DMS53 treated with DMSO at 0.1 percent for 48 hours (cell line): ENCODE data around the gene GPC1.
"Not testable (repeated sequence)": the region's sequence is repeated elsewhere in the genome, so short reads cannot be mapped to it uniquely, and the experiment has no call there.

Experiments
- DNase-seq: peaks from one replicate; lab custom pipeline; 2025; ENCODE audit not compliant: unreplicated experiment; lab: John Stamatoyannopoulos, UW

Gene GPC1

DNA sequence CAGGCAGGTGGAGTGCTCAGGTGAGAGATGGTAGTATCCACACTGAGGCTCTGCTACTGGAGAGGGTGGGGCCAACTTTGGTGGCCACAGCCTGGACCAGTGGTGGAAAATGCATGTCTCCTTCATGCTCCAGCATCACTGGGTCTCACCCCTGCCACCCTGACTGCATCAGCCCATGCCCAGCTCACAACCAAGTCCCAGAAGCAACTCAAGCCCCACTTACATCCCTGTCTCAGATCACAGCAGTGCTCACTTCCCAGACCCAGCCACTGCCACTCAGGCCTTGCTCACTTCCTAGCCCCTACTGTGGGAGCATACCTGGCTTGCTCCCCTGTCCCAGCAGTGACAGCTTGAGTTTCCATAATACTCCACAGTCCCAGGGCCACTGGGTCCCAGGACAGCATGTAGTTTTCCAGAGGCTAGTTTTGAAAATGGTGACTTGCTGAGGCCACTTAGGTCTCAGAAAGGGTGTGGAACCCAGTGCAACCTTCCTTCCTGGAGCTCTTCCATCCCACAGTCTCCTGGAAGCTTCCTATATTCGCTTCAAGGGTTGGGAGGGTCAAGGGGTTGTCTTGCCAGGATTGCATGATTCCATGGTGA lies 58.8 kb downstream of the GPC1 start:
- DNase-seq = no peak

DNA sequence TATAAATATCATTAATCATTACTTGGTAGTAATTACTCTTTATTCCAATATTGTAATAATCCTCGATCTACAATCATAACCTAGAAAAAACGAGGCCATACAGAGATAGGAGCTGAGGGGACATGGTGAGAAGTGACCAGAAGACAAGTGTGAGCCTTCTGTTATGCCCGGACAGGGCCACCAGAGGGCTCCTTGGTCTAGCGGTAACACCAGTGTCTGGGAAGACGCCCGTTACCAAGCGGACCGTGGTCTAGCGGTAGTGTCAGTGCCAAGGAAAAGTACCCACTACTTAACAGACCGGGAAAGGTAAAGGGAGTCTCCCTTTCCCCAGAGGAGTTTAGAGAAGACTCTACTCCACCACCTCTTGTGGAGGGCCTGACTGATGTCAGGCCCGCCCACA lies 59.5 kb downstream of the GPC1 start:
- not testable (repeated sequence) for DNase-seq

DNA sequence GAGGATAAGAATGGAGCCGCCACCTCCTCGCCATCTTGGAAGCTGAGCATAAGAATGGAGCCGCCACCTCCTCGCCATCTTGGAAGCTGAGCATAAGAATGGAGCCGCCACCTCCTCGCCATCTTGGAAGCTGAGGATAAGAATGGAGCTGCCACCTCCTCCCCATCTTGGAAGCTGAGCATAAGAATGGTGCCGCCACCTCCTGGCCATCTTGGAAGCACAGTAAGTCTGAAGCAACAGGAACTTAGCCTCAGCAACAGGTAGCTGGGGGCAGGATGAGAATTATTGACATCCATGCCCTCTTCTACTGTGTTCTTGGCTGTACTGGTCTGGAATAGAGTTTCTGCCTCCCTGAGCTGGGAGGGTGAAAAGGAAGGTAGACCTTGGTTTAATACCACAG lies 61.6 kb downstream of the GPC1 start:
- not testable (repeated sequence) for DNase-seq

DNA sequence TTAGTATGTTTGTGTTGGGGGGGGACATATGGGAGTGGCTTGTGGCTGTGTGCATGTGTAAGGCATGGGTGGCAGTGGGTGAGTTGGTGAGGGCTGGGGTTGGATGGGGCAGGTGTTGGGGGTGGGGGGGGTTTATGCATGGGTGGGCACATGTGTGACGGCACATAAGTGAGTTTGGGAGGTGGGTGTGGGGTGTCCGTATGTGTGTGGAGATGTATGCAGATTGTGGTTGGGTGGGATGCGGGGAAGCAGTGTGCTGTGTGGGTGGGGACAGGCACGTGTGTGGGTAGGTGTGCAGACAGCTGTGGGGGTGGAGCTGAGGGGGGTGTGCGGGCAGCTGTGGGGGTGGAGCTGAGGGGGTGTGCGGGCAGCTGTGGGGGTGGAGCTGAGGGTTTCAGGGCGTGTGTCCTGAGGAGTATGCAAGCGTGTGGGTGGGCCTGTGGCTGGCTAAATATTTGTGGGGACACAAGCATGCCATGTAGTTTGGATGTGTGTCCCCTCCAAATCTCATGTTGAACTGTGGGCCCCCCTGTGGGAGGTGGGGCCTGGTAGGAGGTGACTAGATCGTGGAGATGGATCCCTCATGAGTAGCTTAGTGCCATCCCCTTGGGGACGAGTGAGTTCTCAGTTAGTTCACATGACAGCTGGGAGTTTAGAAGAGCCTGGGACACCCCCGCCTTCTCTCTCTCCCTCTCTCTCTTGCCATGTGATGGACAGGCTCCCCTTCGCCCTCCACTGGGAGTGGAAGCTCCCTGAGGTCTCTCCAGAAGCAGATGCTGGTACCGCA lies 62.9 kb downstream of the GPC1 start:
- no peak for DNase-seq

DNA sequence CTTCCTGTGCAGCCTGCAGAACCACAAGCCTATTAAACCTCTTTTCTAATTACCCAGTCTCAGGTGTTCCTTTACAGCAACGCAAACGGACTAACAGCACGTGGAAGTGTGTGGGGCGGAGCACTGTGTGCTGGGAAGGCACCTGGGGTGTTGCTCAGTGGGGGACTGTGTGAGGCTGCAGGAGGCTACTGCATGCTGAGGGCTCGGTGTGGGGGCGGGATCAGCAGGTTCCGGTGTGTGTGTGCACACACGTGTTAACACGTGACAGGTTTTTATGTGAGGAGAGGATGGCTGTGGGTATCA lies 63.4 kb downstream of the GPC1 start:
- DNase-seq = no peak

DNA sequence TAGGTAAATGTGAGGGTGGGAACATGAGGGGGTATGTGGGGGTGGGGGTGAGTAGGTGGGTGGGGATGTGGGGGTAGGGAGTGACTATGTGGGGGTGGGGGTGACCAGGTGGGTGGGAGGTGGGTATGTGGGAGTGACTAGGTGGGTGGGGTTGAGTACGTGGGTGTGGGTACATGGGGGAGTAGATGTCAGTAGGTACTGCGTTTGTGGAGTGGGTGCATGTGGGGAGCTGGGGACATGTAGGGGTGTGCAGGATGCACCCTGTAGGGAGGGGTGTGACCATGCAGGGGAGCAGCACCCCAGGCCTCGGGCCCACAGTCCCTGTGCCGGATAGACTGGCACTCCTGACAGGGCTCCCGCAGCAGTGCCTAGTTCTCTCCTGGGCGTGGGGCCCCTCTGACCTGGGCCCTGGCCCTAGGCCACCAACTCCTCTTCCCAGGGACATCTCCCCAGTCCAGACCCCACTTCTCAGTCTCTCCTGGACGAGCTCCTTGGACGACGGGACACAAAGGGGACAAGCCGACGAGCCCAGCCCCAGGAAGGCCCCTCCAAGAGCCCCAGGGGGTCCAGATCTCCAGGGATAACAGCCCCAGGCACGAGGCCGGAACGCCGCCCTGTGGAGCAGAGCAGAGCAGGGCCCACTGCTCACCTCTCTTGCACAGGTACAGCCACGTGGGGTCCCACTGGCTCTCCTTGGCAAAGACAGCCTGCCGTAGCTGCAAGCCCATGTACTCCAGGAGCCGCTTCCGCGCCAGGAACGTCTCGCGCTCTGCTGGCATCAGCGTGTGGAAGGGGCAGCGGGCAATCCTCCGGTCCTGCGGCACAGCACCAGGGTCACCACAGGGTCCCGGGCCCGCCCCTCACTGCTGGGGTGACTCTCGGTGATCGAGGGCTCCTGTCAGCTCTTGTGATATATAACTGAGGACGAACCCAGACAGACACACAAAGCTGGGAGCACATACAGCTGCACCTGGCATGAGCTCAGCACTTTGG lies 64.1 kb downstream of the GPC1 start:
- no peak for DNase-seq

DNA sequence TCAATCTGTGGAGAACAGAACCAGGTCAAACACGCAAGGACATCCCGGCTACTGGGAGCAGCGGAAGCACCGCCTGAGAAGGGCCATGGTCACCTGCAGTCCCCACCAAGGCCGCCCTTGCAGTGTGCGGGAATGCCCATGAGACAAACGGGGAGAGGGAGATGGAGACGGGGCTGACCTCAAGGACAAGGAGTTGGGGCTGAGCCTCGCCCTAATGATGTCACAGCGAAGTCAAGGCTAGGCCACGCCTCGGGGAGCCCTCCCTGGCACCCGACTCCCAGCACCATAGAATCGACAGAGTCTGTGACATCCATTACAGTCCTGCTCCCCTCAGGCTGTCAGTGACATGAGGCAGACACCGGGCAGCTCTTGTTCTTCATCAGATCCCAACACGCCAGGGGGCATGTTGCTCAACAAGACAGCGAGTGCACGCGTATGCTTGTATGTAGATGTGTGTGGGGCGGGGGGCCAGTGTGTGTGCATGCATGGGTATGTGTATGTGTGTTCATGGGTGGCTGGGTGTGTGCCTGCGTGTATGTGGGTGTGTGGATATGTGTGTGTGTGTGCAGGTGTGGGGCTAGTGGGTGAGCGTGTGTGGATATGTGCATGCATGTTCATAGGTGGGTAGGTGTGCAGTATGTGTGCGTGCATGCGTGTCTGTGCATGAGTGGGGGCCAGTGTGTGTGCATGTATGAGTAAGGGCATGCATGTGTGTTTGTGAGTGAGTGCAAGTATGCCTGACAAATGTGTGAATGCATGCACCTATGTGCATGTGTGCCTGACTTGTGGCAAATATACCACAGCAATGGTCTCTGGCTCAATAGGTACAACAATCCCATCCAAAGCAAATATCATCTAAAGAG lies 65.3 kb downstream of the GPC1 start:
- no peak for DNase-seq

DNA sequence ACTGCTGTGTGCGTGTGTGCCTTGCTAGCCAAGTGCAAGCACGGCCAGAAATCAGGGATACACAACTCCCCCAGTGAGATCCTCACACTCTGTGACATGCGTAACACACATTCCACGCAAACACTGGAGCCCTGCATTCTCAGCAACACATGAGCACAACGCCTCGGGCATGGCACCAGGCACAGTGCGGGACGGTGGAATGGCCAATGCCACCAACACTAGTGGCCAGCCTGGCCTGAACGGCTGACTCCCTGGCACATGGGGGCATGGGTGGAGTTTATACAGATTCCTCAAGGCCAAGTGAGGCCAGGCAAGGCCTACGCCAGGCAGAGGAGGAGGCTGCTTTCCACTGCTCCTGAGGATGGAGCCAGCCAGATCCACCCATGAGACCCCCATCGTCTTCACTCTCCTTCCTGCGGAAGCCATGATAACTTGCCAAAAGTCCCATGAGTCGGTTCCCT lies 66.1 kb downstream of the GPC1 start:
- no peak for DNase-seq

DNA sequence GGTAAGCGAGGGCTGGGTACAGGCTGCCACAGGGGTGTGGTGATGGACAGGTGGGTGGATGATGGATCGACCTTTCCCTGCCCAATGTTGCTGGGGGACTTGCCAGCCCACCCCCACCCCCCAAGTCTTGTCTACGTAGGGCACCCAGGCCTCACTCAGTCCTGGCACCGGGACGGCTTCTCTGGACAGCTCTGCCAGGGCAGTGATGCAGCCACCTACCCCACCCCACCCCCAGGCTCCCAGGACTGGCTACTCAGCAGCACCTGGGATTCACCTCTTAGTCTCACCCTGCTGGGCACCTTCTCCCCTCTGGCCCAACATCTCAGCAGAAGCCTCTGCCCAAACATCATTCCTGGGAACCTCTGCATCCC lies 66.6 kb downstream of the GPC1 start:
- DNase-seq = no peak

DNA sequence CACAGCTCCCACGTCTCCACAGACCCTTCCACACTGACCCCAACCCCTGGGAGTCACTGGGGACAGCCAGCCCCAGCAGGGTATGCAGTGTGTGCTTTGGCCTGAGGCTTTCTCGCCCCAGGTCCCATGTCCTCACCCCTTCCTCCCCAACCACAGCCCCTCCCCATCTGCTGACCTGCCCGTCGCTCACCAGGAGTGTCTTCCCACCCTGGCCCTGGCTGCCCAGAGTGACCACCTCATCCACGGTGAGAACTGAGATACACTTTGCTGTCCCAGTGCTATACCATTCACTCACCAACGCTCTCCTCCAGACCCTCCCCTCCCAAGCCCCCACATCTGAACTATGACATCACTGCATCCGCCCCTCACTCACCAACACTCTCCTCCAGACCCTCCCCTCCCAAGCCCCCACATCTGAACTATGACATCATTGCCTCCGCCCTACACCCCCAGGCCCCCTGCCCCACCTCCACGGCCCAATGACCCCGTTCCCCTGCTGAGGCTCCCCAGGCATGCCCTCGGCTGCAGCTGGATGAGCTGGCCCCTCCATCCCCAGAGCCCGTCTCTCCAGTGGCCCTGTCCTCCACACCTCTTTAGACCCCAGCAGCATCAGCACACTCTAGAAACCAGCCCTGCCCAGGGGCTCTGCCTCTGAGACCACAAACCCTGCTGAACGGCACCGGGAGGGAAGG lies 67.1 kb downstream of the GPC1 start:
- DNase-seq = no peak

DNA sequence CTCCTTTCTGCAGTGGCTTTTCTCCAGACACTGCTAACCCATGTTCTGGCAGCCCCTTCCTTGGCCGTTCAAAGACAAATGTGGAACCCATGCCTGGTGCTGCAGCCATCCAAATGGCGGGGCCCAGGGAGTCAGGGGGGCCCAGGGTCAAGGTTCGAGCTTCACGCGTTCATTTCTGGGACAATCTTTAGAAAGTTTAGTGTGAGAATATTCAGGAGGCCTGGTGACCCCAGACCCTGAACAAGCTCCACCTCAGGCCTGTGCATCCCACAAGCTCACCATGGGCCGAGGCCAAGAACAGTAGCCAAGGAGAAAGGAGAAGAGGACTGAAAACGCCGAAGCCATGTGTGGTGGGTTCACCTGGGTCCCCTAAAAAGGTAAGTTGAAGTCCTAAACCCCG lies 67.9 kb downstream of the GPC1 start:
- no peak for DNase-seq

DNA sequence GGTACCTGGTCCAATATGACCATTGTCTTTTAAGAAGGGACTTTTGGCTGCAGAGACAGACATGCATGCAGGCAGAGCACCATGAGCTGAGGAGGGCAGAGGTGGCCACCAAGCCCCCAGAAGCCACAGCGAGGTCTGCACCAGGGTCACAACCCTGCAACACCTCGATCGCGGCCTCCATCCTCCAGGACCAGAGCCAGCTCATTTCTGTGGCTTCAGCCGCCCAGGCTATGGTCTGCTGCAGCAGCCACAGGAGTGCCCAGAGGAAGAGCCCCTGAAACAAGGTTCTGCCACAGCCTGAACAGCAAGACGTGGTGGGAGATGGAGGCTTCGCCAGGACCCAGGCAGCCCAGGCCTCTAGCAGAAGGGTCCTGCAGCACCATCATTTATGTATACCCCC lies 68.4 kb downstream of the GPC1 start:
- no peak for DNase-seq

DNA sequence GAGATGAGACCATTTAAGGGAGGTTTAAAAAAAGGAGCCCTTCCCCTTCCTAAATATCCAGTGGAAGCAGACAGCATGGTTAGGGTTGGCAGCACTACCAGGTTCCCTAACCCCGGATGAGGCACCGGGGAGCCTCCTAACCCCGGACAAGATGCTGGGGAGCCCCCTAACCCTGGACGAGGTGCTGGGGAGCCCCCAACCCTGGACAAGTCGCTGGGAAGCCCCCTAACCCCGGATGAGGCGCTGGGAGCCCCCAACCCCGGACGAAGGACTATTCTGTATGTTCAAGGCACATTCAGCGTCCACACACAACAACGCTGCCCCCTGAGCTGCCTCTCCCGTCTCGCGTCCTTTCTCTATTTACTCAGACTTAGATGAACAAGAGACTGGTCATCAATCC lies 70.4 kb downstream of the GPC1 start:
- DNase-seq = no peak

DNA sequence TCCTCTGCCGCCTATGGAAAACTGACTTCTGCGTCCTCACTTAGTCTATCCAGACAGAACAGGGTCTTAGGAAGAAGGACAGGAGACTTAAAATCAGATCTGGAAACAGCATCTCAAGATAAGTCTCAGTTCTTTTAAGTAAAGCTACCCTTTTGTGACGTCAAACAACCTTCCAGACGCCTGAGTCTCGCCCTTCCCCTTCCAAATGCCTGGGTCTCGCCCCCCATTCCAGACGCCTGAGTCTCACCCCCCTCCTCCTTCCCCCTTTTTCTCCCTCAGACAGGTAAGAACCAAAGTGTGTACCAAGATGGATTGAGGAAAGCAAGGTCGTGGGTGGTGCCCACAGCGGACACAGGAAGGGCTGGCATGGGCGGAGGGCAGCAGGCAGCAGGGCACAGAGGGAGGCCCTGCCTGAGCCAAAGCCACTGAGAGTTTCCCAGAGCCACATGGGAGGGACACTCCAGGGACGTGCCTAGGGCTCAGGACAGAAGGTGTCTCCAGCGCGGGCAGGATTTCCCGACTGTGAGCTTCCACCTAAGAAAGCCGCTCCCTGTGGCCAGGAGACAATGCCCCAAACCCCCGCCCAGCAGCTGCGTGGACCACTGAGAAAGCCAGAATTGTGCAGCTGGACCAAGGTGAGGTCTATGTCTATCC lies 71.1 kb downstream of the GPC1 start:
- DNase-seq = no peak

DNA sequence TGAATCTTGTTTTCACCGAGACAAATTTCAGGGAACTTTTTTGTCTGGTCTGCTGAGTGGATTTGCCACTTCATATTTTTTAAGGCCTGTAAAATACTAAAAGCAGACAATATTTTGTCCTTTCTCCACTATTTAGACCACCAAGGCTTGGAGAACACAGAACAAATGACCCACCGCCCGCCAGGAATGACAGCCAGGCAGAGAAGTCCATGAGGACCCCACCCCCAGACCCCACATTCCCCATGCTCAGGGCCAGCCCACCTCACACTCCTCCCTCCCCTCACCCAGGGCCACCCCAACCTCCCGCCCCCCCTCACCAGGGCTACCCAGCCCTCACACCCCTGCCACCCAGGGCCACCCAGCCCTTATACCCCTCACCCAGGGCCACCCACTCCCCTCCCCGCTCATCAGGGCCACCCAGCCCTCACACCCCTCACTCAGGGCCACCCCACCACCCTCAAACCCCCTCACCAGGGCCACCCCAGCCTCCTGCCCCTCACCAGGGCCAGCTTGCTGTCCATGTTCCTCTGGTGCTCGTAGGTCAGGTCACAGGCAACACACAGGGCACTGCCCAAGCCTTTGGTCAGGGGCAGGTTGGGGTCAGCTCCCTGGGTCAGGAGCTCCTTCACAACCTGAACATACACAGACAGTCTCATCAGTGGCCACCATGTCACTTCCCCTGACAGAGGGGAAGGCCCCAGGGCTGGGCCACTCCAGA lies 71.8 kb downstream of the GPC1 start:
- no peak for DNase-seq

DNA sequence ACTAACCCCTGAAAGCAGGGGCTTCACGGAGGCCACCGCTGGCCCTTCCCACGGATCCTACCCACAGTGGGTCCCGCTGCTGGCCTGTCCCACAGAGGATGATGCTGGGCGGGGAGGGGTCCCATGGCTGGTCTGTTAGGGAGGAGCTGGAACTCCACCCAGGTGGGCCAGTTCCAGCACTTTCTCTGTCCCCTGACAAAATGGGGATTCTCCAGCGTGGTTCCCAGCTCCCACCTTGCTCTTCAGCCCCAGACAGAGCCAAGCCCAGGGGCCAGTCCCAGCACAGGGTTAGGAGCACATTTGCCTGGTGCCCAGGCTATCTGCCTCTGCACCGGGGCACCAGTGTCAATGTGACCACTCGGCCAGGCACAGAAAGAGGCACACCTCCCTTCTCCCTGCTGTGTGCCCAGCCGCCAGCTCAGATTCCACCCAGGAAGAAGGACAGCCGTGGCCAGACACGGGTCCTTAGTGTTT lies 72.4 kb downstream of the GPC1 start:
- DNase-seq = no peak

DNA sequence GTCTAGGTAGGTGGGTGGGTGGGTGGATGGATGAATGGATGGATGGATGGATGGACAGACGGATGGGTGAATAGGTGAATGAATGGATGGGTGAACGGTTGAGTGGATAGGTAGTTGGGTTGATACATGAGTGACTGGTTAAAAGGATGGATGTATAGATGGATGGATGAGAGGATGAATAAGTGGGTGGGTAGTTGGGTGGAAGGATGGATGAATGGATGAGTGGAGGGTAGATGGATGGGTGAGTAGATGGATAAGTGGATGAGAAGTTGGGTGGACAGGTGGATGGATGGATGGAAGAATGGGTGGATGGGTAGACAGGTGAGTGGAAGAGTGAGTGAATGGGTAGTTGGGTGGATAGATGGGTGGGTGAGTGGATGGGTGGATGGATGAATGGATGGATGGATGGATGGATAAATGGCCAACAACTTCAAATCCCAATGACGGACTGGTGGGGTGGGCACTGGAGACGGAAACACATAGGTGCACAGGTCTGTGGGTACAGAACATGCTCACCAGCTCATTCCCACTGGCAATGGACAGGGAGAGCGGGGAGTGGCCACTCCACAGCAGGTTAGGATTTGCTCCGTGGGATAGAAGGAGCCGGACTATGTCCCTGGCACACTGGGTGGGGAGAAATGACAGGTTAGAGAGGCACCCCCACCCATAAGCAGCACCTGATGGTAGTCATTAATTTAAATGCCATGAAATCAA lies 73.5 kb downstream of the GPC1 start:
- no peak for DNase-seq
